Measurements from ENCODE around the gene MAEL. TPM values are rescaled to one million over a fixed set of nuclear protein-coding genes. Genes with fewer than 3 reads are reported as not detected.

The MAEL gene
- total and polyA plus RNA-seq, 2 of the 13 experiments (the other 11 are each of a cell fraction or from before 2014, with no cell fraction given), result not detected

GRCh38 chr1:167066333-167067122 lies 77.4 kb downstream of the MAEL start (continued):
- TF ChIP-seq ZNF235 (CRISPR knock-in tag; IDR thresholded peaks at IDR 0.05; ENCODE audit: borderline replicate concordance) (no peak), ZNF549 (CRISPR knock-in tag; IDR thresholded peaks at IDR 0.05) (no peak), JDP2 (CRISPR knock-in tag; IDR thresholded peaks at IDR 0.05; ENCODE audit: borderline replicate concordance) (no peak), CTCF (CRISPR knock-in tag; IDR thresholded peaks at IDR 0.05) (peak; percentile 93)

GRCh38 chr1:167067904-167068303 lies 78.8 kb downstream of the MAEL start:
- intact Hi-C loops (cut with micrococcal nuclease; ENCODE audit: unreplicated experiment), result loop anchor here (2.0 to 5.0 kb wide), 4 partner anchors 199 to 389 kb away; no protein-coding TSS in a partner anchor
- no peak overlapping the region for H3K27ac ChIP-seq (ENCODE audit: extremely low read length, insufficient read depth, low read length)
- ChIA-PET POLR2A (no interaction called here), CTCF (ENCODE audit: low intra/inter-chr PET ratio, low total read pairs) (interaction anchor here (2.5 kb wide), 1 partner anchor 374 kb away, joined by 19 read pairs; no protein-coding TSS in a partner anchor)
- H3K4me2 ChIP-seq (ENCODE audit: low read depth, low read length), result no peak overlapping the region
- FAIRE-seq, result no peak
- H3K27me3 ChIP-seq (ENCODE audit: control insufficient read depth in 1 of 2, insufficient read depth in 2 of 2, low read length in 2 of 2), result peaks cover 3 to 49% of the 10 kb centered on the region in 2 experiments; a peak in 3 of 5 replicates
- H3K4me3 ChIP-seq (replicated peaks in 1 of 3; ENCODE audit: insufficient read depth in 1 of 3, low read depth in 2 of 3, low read length in 3 of 3), result no peak overlapping the region
- no peaks in the 10 kb centered on the region for H3K79me2 ChIP-seq (ENCODE audit: insufficient read depth, low read length)
- H3K36me3 ChIP-seq (replicated peaks in 1 of 2; ENCODE audit: control insufficient read depth in 1 of 2, insufficient read depth in 2 of 2, low read length in 2 of 2), result no peaks in the 10 kb centered on the region
- no TSS peak for BruUV-seq (replicated peaks)
- H3K9ac ChIP-seq (ENCODE audit: insufficient read depth, low read depth, low read length), result no peak overlapping the region
- 2% methylated on average over 3 of the region's 3 CpGs for WGBS (ENCODE audit: low lambda C conversion rate)
- H3K9me3 ChIP-seq (ENCODE audit: low read length), result no peaks in the 10 kb centered on the region
- ATAC-seq, result no peak
- DNase-seq (ENCODE audit: low spot score), result no peak
- H4K20me1 ChIP-seq (ENCODE audit: insufficient read depth, low read length), result no peaks in the 10 kb centered on the region
- in situ Hi-C loops (cut with HindIII; ENCODE audit: extremely low pct_ligation_motif_present, low pct_unique_long_range_greater_than_20kb), result loop anchor here (5.0 to 10.0 kb wide), 4 partner anchors 59 to 467 kb away; no protein-coding TSS in a partner anchor
- H3K4me1 ChIP-seq (ENCODE audit: insufficient read depth, low read length), result no peaks in the 10 kb centered on the region
- H2AFZ ChIP-seq (ENCODE audit: low read length), result no peak overlapping the region
- TF ChIP-seq SIN3B (IDR thresholded peaks at IDR 0.05; ENCODE audit: low read length), result no peak
- TF ChIP-seq ZNF136 (CRISPR knock-in tag; IDR thresholded peaks at IDR 0.05; ENCODE audit: low read depth), result no peak
- no peak for TF ChIP-seq E2F1 (CRISPR knock-in tag; IDR thresholded peaks at IDR 0.05)
- no peak for TF ChIP-seq ZSCAN9 (CRISPR knock-in tag; IDR thresholded peaks at IDR 0.05; ENCODE audit: borderline replicate concordance)
- TF ChIP-seq ZNF333 (CRISPR knock-in tag; IDR thresholded peaks at IDR 0.05; ENCODE audit: borderline replicate concordance), result no peak
- TF ChIP-seq DBP (CRISPR knock-in tag; IDR thresholded peaks at IDR 0.05; ENCODE audit: not compliant biosample characterization), result no peak
- no peak for TF ChIP-seq ATF6 (CRISPR knock-in tag; conservative IDR thresholded peaks at IDR 0.05)
- no peak for TF ChIP-seq HNRNPUL1 (IDR thresholded peaks at IDR 0.05; ENCODE audit: low read depth, low read length)
- no peak for TF ChIP-seq MAFK (conservative IDR thresholded peaks at IDR 0.05 in 1 of 2, IDR thresholded peaks at IDR 0.05 in 1 of 2; ENCODE audit: low read length in 2 of 2)
- TF ChIP-seq SATB2 (CRISPR knock-in tag; IDR thresholded peaks at IDR 0.05), result no peak
- TF ChIP-seq RFXAP (CRISPR knock-in tag; IDR thresholded peaks at IDR 0.05; ENCODE audit: borderline replicate concordance), result no peak
- TF ChIP-seq STAT5B (CRISPR knock-in tag; IDR thresholded peaks at IDR 0.05), result no peak
- no peak for TF ChIP-seq ZNF263 (CRISPR knock-in tag; IDR thresholded peaks at IDR 0.05)

Data from HepG2 (cell line).